22Rv1 (cell line): Measurements from ENCODE around the gene TEX2.
A peak's percentile ranks its signal among the peaks of the same experiment; 100 is the strongest.

Experiments used
- H3K27ac ChIP-seq: fragments of 450-650 bp; 2 replicates; pipeline ENCODE4 v1.5.1; 2017
- ZFX ChIP-seq: fragments of 450-650 bp; IDR thresholded peaks from 2 replicates; pipeline ENCODE4 v1.6.1; 2017; ENCODE audit warnings: antibody characterized with exemption, borderline replicate concordance
- TF ChIP-seq, protein P1 (sequence below): fragments of 450-650 bp; IDR thresholded peaks from 2 replicates; pipeline ENCODE4 v1.5.1; 2017; ENCODE audit warnings: mild to moderate bottlenecking

TEX2 gene

DNA sequence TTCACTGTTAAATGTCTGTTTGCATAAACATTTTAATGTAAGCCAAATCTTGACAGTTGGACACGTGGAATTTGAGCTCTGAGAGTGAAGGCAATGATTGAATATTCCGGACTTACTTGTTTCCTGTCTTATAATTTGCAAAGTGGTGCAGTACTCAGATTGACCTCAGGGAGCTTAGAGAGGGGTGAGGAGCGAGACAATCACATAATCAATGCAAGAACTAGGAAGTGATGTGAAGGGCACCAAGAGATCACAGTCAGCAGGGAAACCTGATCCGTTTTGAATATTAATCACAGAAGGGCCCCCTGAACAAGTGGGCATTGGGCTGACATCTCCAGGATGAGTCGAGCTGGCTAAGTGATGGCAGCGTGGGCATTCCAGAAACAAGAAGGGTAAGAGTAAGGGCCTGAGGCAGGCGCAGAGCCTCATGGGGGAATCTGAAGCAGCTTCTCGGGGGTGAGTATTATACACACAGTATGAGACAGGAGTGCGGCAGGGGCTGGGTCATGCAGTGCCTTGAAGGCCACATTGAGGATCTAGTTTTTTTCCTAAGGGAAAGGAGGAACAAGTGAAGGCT is 26.1 kb downstream of the TEX2 start:
- no peak overlapping the region for H3K27ac ChIP-seq
- no peak for TF ChIP-seq ZFX
- TF ChIP-seq, protein P1, sequence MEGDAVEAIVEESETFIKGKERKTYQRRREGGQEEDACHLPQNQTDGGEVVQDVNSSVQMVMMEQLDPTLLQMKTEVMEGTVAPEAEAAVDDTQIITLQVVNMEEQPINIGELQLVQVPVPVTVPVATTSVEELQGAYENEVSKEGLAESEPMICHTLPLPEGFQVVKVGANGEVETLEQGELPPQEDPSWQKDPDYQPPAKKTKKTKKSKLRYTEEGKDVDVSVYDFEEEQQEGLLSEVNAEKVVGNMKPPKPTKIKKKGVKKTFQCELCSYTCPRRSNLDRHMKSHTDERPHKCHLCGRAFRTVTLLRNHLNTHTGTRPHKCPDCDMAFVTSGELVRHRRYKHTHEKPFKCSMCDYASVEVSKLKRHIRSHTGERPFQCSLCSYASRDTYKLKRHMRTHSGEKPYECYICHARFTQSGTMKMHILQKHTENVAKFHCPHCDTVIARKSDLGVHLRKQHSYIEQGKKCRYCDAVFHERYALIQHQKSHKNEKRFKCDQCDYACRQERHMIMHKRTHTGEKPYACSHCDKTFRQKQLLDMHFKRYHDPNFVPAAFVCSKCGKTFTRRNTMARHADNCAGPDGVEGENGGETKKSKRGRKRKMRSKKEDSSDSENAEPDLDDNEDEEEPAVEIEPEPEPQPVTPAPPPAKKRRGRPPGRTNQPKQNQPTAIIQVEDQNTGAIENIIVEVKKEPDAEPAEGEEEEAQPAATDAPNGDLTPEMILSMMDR, result 0 out of 2 replicates have a peak, but pooled peaks have one; percentile 13

DNA sequence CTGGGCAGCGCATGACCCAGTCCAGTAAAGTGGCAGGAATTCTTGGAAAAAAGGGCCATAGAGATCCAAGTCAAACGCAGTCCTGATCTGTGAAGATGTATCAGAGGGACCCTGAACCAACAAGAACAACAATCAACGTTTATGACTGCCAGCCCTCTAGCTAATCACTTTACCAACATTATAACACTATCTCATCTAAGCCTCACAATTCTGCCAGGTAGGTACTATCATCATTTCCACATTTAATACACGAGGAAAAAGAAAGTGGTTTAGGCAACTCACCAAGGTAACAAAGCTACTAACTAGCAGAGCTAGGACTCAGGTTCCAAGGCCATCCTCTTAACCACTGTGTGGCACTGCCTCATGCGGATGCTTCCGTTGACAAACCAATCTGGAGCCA is 28.1 kb downstream of the TEX2 start:
- TF ChIP-seq, protein P1, result no peak
- TF ChIP-seq ZFX, result no peak

DNA sequence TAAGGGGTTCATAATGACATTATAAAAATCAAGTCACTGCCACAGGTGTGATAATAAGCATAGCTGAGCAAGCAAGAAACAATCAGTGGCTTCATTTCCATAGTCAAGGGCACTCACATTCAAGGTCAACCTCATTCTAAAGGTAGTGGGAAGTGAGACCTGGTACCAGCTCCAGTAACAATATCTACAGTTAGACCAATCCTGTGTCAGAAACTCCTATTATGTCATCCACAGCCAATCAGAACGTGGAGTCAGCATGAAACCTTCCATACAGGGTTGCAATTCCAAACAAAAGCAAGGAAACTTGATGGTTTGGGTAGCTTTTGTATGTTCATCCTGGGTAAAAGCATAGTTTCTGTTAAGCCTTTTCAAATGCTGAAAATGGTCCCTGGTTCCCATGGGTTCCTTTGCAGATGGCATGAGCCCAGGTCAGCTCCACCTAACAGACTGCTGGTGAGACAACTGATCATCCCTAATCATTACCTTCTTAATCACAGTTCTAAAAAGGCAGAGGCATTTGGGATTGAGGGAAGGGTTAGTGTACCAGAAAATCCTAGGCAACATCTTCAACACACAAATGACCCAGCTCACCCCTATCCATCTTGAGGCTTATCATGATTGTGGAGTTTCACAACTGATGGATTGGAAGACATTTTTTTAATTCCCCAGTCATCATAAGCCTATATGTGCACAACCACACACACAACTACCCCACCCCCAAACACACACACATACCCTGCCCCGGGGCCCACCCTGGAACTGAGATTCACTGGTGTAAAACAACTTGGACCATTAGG is 30.4 kb downstream of the TEX2 start:
- H3K27ac ChIP-seq, result no peak overlapping the region
- TF ChIP-seq ZFX, result no peak
- TF ChIP-seq, protein P1, result no peak

More for the DNA sequence above, 28.1 kb downstream of the TEX2 start:
- H3K27ac ChIP-seq, result no peak overlapping the region

DNA sequence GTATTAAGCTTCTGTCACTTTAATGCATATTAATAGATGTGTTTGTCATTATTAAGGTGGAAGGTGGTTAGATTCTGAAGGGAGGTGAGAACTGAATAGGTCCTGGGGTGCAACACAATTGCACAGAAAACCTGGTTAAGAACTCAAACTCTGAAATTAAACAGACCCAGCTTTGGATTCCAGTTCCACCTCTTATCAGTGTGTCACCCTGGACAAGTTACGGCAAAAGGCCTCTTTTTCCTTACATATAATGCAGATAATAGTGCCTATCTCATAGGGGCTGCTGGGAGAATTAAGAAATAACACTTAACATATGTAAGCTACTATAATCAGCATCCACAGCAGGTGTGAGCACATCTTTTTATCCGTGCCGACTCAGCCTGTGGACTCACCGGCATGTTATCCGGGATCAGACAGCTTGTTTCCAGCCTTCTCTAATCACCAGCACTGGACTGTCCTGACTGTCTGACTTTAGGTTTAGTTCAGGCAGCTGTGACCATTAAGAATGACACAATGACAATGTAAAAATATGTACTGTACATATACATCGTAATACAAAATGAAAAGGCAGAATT is 31.4 kb downstream of the TEX2 start:
- TF ChIP-seq, protein P1, result no peak
- no peak for TF ChIP-seq ZFX
- no peak overlapping the region for H3K27ac ChIP-seq

DNA sequence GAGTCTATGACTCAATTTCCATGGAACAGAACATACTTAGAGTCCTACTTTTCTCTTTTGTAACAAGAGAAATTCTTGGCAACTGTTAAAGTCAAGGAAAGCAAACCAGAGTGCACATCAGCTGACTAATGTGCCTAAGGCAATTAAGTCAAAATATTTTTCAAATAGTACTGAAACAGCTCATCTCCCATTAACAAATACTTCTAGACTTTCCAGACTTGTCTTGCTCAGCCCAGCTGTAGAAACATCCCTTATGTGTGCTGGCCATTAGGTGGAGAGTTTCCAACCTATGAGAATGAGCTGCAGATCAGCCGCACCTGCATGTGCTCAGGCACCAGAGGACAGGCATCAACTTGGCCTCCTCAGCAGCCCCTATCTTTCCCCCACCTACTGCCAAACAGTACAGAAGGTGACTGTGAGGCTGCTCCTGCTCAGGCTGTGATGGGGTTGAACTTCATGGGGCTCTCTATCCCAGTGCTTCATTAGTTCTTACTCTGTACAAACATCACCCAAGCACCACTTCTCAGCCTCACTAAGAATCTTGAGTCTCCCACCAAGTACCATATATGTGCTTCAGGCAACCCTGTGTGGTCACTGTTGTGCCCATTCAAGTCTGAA is 32.2 kb downstream of the TEX2 start:
- H3K27ac ChIP-seq, result no peak overlapping the region
- TF ChIP-seq, protein P1, result no peak
- TF ChIP-seq ZFX, result no peak

DNA sequence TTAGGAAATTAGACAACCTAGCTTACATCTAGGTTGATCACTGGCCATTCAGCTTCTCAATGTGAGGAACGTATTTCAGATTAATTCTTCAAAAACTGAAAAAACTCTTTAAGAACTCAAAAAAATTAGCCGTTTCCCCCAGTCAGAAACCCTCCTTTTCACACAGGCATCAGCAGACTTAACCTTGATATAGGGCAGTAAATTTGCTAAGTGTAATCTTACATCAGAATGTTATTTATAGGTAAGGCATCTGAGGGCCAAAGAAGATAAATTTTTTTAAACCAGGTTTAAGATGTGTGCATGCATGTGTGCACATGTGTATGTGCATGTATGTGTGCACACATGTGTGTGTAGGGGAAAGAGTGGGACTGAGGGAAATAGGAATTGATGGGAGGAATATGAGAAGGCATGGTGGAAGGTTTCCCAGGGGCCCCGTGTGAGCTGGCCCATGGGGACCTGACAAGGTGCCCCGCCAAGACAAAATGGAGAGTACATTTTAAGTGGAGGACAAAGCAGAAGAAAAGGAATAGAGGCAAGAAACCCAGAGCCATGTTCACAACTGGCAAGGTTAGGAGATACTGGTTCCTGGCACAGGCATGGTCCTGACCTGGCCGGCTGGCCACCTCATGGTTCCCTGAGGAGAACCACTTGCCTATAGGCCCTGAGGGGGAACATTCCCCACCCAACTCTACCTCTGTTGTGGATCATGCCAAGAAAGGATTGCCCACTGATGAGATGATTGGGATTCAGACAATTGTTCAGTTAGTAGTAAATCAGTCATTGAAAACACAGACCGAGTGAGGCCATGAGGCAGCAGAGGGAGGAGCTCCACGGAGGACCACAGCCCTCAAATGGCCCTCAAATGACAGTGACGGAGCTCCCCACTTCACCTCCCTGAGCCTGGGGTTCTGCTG is 33.0 kb downstream of the TEX2 start:
- no peak for TF ChIP-seq ZFX
- TF ChIP-seq, protein P1, result no peak
- H3K27ac ChIP-seq, result no peak overlapping the region
